ENCODE measurements around the gene RAE1. TPM values are rescaled to one million over a fixed set of nuclear protein-coding genes. Genes with fewer than 3 reads are reported as not detected.
"Not testable (repeated sequence)": the region's sequence is repeated elsewhere in the genome, so short reads cannot be mapped to it uniquely, and the experiment has no call there.

RAE1 gene
- total RNA-seq, 2 donors from 2014 or later: 4.9 to 9.9 TPM

DNA sequence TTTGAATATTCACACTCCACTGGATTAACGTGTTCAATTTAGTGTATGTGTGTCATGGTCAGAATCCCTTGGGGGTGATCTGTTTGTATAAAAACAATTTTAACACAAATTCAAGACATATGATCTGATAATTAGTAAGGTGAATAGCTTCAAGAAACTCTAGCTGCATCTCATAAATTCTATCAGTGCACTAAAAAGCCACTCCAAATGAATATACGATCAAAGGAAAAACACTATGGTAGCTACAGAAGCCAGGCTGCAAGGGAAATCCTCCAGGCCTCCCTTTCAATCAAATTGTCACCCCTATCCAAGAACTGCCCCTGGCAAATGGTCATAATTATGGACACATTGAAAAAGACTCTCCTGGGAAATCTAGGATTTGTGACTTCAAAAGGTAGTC is 9.4 kb upstream of the RAE1 start:
- Histone ChIP-seq H3K4me3 (no peak overlapping the region), H3K9me3 (no peaks in the 10 kb centered on the region), H3K4me1 (no peaks in the 10 kb centered on the region), H3K27me3 (no peaks in the 10 kb centered on the region), H3K27ac (no peak overlapping the region), H3K36me3 (replicated peaks in 1 of 2; ENCODE audit: insufficient read depth in 1 of 2, low read depth in 2 of 2) (no peaks in the 10 kb centered on the region)
- ATAC-seq (no peak), DNase-seq (no peak)
- TF ChIP-seq, protein P1, sequence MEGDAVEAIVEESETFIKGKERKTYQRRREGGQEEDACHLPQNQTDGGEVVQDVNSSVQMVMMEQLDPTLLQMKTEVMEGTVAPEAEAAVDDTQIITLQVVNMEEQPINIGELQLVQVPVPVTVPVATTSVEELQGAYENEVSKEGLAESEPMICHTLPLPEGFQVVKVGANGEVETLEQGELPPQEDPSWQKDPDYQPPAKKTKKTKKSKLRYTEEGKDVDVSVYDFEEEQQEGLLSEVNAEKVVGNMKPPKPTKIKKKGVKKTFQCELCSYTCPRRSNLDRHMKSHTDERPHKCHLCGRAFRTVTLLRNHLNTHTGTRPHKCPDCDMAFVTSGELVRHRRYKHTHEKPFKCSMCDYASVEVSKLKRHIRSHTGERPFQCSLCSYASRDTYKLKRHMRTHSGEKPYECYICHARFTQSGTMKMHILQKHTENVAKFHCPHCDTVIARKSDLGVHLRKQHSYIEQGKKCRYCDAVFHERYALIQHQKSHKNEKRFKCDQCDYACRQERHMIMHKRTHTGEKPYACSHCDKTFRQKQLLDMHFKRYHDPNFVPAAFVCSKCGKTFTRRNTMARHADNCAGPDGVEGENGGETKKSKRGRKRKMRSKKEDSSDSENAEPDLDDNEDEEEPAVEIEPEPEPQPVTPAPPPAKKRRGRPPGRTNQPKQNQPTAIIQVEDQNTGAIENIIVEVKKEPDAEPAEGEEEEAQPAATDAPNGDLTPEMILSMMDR (IDR thresholded peaks at IDR 0.05): no peak
- no peak for TF ChIP-seq POLR2A (IDR thresholded peaks at IDR 0.05)
- intact Hi-C loops (cut with DNase I): no loop called here
- WGBS, 2 donors: 58 to 60% methylated on average over 2 of the region's 2 CpGs

DNA sequence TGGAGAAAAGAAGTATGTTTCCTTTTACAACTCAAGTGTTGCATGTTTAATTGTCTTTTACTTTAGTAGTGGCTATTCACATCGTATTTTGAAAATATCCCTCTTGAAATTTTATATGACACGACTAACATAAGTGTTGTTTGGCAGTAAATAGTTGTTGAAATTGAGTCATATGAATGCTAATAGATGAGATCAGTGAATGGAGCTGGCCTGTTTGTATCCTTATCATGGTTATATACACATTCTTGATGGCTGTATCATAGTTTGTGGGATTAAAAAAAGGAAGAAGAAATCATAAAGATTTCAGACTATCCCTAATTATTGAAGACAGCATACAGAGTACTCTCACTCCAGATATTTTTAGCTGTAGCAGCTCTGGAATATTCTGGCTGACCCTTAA is 8.2 kb upstream of the RAE1 start:
- TF ChIP-seq, protein P1 (IDR thresholded peaks at IDR 0.05): no peak
- no peak for TF ChIP-seq POLR2A (IDR thresholded peaks at IDR 0.05)
- intact Hi-C loops (cut with DNase I): no loop called here
- ATAC-seq (no peak), DNase-seq (no peak)
- H3K36me3 ChIP-seq (replicated peaks in 1 of 2; ENCODE audit: insufficient read depth in 1 of 2, low read depth in 2 of 2): no peaks in the 10 kb centered on the region
- no peak overlapping the region for H3K27ac ChIP-seq
- H3K4me3 ChIP-seq: no peak overlapping the region
- 24 to 34% methylated on average over 2 of the region's 2 CpGs for WGBS, 2 donors
- H3K9me3 ChIP-seq: no peaks in the 10 kb centered on the region
- no peaks in the 10 kb centered on the region for H3K4me1 ChIP-seq
- no peaks in the 10 kb centered on the region for H3K27me3 ChIP-seq

DNA sequence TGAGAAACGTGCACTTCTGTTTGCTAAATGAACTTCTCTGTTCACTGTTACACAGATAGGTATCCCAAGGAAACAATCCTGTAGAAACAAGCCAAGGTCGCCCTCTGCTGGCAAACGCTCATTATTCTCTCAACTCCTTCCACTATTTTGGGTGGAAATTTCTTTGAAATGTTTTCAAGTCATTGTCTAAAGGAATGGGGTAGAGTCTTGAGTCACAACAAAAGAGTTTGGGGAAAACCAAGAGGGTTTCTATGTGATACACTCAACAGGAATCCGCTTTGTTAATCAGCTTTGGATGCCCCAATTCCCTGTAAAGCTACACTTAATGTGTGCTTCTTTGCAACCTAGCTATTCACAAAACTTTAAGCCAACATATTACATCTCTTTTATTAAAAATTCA is 4.6 kb upstream of the RAE1 start:
- peak; percentile 75 to 87 (median 78) for DNase-seq
- no peak overlapping the region for H3K4me3 ChIP-seq
- TF ChIP-seq, protein P1 (IDR thresholded peaks at IDR 0.05): peak; percentile 46 to 83 (median 68)
- TF ChIP-seq POLR2A (IDR thresholded peaks at IDR 0.05): no peak
- H3K9me3 ChIP-seq: no peaks in the 10 kb centered on the region
- no peaks in the 10 kb centered on the region for H3K4me1 ChIP-seq
- intact Hi-C loops (cut with DNase I): loop anchor here (5.0 kb wide), 1 partner anchor 254 kb away; no protein-coding TSS in a partner anchor
- no peak for ATAC-seq
- 0% methylated on average over 4 of the region's 4 CpGs for WGBS, 2 donors
- H3K27me3 ChIP-seq: no peaks in the 10 kb centered on the region
- no peaks in the 10 kb centered on the region for H3K36me3 ChIP-seq (replicated peaks in 1 of 2; ENCODE audit: insufficient read depth in 1 of 2, low read depth in 2 of 2)
- no peak overlapping the region for H3K27ac ChIP-seq

DNA sequence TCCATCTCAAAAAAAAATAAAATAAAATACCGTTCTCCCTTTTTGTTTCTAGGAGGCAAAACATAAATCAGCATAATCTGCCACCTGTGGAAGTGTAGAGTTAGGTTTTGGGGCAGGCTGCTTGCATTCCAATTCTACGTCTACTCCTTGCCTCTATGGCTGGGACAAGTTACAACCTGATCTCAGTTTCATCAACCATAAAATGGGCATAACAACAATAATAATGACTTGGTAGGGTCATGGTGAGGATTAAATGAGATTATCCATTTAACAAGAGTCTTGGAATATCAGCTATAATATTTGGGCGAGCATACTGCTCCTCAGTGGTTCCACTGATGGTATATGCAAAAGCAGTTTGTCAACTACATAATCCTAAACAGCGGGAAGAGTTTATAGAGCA is 3.7 kb upstream of the RAE1 start:
- no peaks in the 10 kb centered on the region for H3K27me3 ChIP-seq
- WGBS, 2 donors: 58 to 67% methylated on average over 4 of the region's 4 CpGs
- TF ChIP-seq, protein P1 (IDR thresholded peaks at IDR 0.05): no peak
- TF ChIP-seq POLR2A (IDR thresholded peaks at IDR 0.05): no peak
- intact Hi-C loops (cut with DNase I): loop anchor here (5.0 kb wide), 1 partner anchor 255 kb away; no protein-coding TSS in a partner anchor
- H3K36me3 ChIP-seq (replicated peaks in 1 of 2; ENCODE audit: insufficient read depth in 1 of 2, low read depth in 2 of 2): no peaks in the 10 kb centered on the region
- ATAC-seq (no peak), DNase-seq (no peak)
- H3K4me3 ChIP-seq: no peak overlapping the region
- no peaks in the 10 kb centered on the region for H3K9me3 ChIP-seq
- peaks cover 8% of the 10 kb centered on the region for H3K4me1 ChIP-seq
- no peak overlapping the region for H3K27ac ChIP-seq

DNA sequence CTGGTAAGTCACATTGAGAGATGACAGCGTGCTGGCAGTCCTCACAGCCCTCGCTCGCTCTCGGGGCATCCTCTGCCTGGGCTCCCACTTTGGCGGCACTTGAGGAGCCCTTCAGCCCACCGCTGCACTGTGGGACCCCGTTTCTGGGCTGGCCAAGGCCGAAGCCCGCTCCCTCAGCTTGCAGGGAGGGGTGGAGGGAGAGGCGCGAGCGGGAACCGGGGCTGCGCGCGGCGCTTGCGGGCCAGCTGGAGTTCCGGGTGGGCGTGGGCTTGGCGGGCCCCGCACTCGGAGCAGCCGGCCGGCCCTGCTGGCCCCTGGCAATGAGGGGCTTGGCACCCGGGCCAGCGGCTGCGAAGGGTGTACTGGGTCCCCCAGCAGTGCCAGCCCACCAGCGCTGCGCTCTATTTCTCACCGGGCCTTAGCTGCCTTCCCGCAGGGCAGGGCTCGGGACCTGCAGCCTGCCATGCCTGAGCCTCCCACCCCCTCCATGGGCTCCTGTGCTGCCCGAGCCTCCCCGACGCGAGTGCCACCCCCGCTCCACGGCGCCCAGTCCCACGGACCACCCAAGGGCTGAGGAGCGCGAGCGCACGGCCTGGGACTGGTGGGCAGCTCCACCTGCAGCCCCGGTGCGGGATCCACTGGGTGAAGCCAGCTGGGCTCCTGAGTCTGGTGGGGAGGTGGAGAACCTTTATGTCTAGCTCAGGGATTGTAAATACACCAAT is 2.7 kb upstream of the RAE1 start:
- not testable (repeated sequence) for H3K9me3 ChIP-seq; H3K27ac ChIP-seq; ATAC-seq; H3K4me3 ChIP-seq; DNase-seq; H3K36me3 ChIP-seq (replicated peaks in 1 of 2; ENCODE audit: insufficient read depth in 1 of 2, low read depth in 2 of 2); H3K4me1 ChIP-seq; H3K27me3 ChIP-seq
- intact Hi-C loops (cut with DNase I): loop anchor here (5.0 kb wide), 1 partner anchor 256 kb away; no protein-coding TSS in a partner anchor
- WGBS, 2 donors: 51 to 66% methylated on average over 10 to 36 of the region's 47 CpGs

DNA sequence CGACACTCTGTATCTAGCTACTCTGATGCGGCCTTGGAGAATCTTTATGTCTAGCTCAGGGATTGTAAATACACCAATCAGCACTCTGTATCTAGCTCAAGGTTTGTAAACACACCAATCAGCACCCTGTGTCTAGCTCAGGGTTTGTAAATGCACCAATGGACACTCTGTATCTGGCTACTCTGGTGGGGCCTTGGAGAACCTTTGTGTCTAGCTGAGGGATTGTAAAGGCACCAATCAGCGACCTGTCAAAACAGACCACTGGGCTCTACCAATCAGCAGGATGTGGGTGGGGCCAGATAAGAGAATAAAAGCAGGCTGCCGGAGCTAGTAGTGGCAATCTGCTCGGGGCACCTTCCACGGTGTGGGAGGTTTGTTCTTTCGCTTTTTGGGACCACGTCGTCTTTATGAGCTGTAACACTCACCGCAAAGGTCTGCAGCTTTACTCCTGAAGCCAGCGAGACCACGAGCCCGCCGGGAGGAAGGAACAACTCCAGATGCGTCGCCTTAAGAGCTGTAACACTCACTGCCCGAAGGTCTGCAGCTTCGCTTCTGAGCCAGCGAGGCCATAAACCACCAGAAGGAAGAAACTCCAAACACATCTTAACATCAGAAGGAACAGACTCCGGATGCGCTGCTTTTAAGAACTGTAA is 2.0 kb upstream of the RAE1 start:
- not testable (repeated sequence) for H3K36me3 ChIP-seq (replicated peaks in 1 of 2; ENCODE audit: insufficient read depth in 1 of 2, low read depth in 2 of 2); H3K27ac ChIP-seq; H3K9me3 ChIP-seq; H3K27me3 ChIP-seq; ATAC-seq; H3K4me1 ChIP-seq; DNase-seq; H3K4me3 ChIP-seq
- WGBS, 2 donors: 85 to 91% methylated on average over 13 to 21 of the region's 21 CpGs
- intact Hi-C loops (cut with DNase I): loop anchor here (5.0 kb wide), 1 partner anchor 257 kb away; no protein-coding TSS in a partner anchor
